ENCODE data around the gene GOLGB1.

DNA sequence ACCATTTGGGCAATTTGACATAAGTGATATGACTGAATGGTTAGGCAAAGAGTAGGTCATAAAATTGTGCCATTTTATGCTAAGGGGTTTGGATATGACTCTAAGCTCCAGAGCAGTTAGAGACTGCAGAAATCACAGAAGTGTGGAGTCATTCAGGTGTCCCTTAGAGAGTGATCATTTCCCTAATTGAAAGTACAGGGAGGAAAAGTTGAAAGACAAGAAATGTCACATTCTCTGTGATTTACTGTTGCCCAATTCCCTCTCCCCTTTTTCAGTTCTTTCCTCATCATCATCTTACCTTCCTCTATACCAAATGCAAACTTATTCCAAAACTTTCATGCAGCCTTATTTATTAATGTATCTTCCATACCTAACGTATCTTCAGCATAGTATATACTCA lies 2.7 kb upstream of the GOLGB1 start:
- TF ChIP-seq, protein P1, sequence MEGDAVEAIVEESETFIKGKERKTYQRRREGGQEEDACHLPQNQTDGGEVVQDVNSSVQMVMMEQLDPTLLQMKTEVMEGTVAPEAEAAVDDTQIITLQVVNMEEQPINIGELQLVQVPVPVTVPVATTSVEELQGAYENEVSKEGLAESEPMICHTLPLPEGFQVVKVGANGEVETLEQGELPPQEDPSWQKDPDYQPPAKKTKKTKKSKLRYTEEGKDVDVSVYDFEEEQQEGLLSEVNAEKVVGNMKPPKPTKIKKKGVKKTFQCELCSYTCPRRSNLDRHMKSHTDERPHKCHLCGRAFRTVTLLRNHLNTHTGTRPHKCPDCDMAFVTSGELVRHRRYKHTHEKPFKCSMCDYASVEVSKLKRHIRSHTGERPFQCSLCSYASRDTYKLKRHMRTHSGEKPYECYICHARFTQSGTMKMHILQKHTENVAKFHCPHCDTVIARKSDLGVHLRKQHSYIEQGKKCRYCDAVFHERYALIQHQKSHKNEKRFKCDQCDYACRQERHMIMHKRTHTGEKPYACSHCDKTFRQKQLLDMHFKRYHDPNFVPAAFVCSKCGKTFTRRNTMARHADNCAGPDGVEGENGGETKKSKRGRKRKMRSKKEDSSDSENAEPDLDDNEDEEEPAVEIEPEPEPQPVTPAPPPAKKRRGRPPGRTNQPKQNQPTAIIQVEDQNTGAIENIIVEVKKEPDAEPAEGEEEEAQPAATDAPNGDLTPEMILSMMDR (IDR thresholded peaks at IDR 0.05; ENCODE audit: insufficient read depth, low read depth, low read length), result no peak
- TF ChIP-seq EZH2 (IDR thresholded peaks at IDR 0.05; ENCODE audit: insufficient read depth, low read length), result no peak

Measured in astrocyte (in vitro differentiated cells and primary cell).